Thoracic aorta (tissue), 2 donors: ENCODE measurements around the gene SOX18. TPM values are rescaled to one million over a fixed set of nuclear protein-coding genes. Genes with fewer than 3 reads are reported as not detected.

Experiments used
- ATAC-seq: fragments of 150-250 bp; one replicate; pipeline ENCODE4 v1.8.0; 2017; ENCODE audit warnings: low read depth; ENCODE audit not compliant: insufficient number of reproducible peaks, low FRiP score
- DNase-seq: peaks from one replicate; pipeline ENCODE4 v3.0.0-alpha.2; 2020; ENCODE audit warnings: low spot score
- H3K27ac ChIP-seq, 2 donors: fragments of 200-600 bp; sonication (generic); 1 replicate in 1 of 2; 2 replicates in 1 of 2; pipeline ENCODE4 v1.5.1; 2016; ENCODE audit warnings: mild to moderate bottlenecking in 2 of 2, moderate library complexity in 2 of 2
- H3K27me3 ChIP-seq: fragments of 200-600 bp; sonication (generic); replicated peaks from 2 replicates; pipeline ENCODE4 v1.6.0; 2016; ENCODE audit warnings: mild to moderate bottlenecking; ENCODE audit not compliant: insufficient read depth
- H3K36me3 ChIP-seq: fragments of 200-600 bp; sonication (generic); one replicate; pipeline ENCODE4 v1.5.1; 2016
- H3K4me1 ChIP-seq, 2 donors: fragments of 200-600 bp; sonication (generic); 1 replicate in 1 of 2; 2 replicates in 1 of 2; pipeline versions ENCODE4 v1.5.1 to v1.6.0; 2016; ENCODE audit warnings: low read depth in 2 of 2, mild to moderate bottlenecking in 1 of 2; ENCODE audit not compliant: control insufficient read depth in 1 of 2
- H3K4me3 ChIP-seq: fragments of 200-600 bp; sonication (generic); 2 replicates; pipeline ENCODE4 v1.5.1; 2016; ENCODE audit warnings: mild to moderate bottlenecking
- H3K9me3 ChIP-seq: fragments of 200-600 bp; sonication (generic); 2 replicates; pipeline ENCODE4 v1.5.1; 2016
- CTCF ChIP-seq: fragments of 200-600 bp; sonication (generic); IDR thresholded peaks from one replicate; pipeline ENCODE4 v1.5.1; 2019; ENCODE audit warnings: antibody characterized with exemption
- total RNA-seq, 2 donors: library from RNA; depleted of rRNA; stranded (reverse); fragments of >200 nt; gene quantifications; one replicate each; pipeline versions ENCODE4 v1.1.0 to v1.2.3, GENCODE V29; 2016

The SOX18 gene
- total RNA-seq, 2 donors from 2014 or later = 4.2 to 15.3 TPM

GRCh38 chr20:64072498-64073063, 23.1 kb upstream of the SOX18 start:
- ATAC-seq (no peak), DNase-seq (no peak)
- no peak for TF ChIP-seq CTCF
- Histone ChIP-seq H3K27ac (no peak overlapping the region), H3K9me3 (no peaks in the 10 kb centered on the region), H3K36me3 (peaks cover 24% of the 10 kb centered on the region), H3K4me1 (no peaks in the 10 kb centered on the region), H3K4me3 (no peak overlapping the region), H3K27me3 (no peaks in the 10 kb centered on the region)

DNA sequence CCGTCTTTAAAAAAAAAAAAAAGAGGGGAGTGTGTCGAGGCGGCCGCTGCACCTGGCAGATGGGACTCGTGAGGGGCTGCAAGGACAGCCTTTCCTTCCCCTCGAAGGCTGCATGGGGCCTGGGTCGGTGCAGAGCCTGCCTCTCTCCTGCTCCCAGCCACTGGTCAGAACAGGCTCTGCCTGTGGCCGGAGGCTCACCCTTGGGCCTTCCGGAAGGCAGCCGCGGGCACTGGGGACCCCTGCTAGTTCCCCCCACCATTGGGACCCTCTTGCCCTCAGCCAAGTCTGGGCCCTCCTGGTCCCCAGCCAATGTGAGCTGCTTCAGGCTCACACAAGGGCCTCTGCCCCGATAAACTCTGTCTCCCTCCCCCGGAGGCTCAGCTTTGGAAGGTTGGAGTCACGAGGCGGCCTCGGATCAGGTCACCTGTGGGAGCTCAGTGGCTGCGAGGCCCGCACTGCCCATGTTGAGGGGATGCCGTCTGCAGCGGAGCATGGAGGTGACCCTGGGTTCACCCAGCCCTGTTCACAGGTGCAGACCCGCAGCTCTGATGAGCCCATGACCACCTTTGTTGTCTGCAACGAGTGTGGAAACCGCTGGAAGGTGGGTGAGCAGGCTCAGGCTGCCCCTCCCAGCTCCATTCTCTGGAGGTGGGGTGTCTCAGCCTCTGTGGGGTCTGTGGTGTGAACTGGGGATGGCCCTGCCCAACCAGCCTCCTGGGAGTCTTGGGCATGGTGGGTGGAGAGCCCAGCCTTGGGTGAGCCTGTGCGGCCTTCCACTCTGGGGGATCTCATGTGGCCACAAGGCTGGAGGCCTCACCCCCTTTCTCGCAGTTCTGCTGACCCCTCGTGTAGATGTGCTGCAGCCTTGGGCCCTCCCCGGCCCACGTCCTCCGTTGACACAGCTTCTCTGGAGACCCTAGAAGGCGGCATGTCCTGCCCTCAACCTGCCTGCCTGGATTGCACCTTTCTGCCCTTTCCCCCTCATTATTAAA, 22.2 kb upstream of the SOX18 start:
- H3K4me1 ChIP-seq = no peaks in the 10 kb centered on the region
- no peak overlapping the region for H3K4me3 ChIP-seq
- H3K36me3 ChIP-seq = peaks cover 24% of the 10 kb centered on the region
- no peaks in the 10 kb centered on the region for H3K9me3 ChIP-seq
- TF ChIP-seq CTCF = no peak
- H3K27me3 ChIP-seq = no peaks in the 10 kb centered on the region
- no peak for DNase-seq
- no peak overlapping the region for H3K27ac ChIP-seq
- no peak for ATAC-seq

GRCh38 chr20:64070244-64070993, 21.0 kb upstream of the SOX18 start:
- Histone ChIP-seq H3K27ac (no peak overlapping the region), H3K4me1 (no peaks in the 10 kb centered on the region), H3K9me3 (no peaks in the 10 kb centered on the region), H3K36me3 (peaks cover 24% of the 10 kb centered on the region), H3K27me3 (no peaks in the 10 kb centered on the region), H3K4me3 (no peak overlapping the region)
- TF ChIP-seq CTCF = no peak
- DNase-seq = no peak
- ATAC-seq = no peak

- Histone ChIP-seq H3K9me3 (no peaks in the 10 kb centered on the region), H3K36me3 (peaks cover 24% of the 10 kb centered on the region), H3K27me3 (no peaks in the 10 kb centered on the region), H3K4me1 (peaks cover 3 to 6% of the 10 kb centered on the region in 2 donors), H3K4me3 (no peak overlapping the region), H3K27ac (no peak overlapping the region)
- ATAC-seq = no peak
- DNase-seq = no peak
- peak; percentile 46 for TF ChIP-seq CTCF
Measured at GRCh38 chr20:64069614-64070243, 20.3 kb upstream of the SOX18 start.
